NB4 (cell line): ENCODE results near the gene TIAL1.
A peak's percentile ranks its signal among the peaks of the same experiment; 100 is the strongest.

ENCODE experiments used
- DNase-seq: peaks from one replicate; pipeline ENCODE4 v3.0.0; 2010; ENCODE audit warnings: low read depth
- H3K4me3 ChIP-seq: one replicate; pipeline ENCODE4 v1.5.1; 2011; ENCODE audit warnings: mild to moderate bottlenecking, low read depth, low read length, moderate library complexity
- CTCF ChIP-seq: IDR thresholded peaks from one replicate; pipeline ENCODE4 v1.5.1; 2012; ENCODE audit warnings: low read depth, low read length
- MYC ChIP-seq: IDR thresholded peaks from 2 replicates; pipeline ENCODE4 v1.6.1; 2011; ENCODE audit warnings: low read depth, low read length
- POLR2A ChIP-seq: IDR thresholded peaks from 2 replicates; pipeline ENCODE4 v1.6.1; 2011; ENCODE audit warnings: mild to moderate bottlenecking; ENCODE audit not compliant: insufficient read length; ENCODE audit errors: extremely low read depth
- TF ChIP-seq, protein P1 (sequence below): IDR thresholded peaks from 2 replicates; pipeline ENCODE4 v1.6.1; 2011; ENCODE audit warnings: low read depth, low read length

TIAL1 gene

DNA sequence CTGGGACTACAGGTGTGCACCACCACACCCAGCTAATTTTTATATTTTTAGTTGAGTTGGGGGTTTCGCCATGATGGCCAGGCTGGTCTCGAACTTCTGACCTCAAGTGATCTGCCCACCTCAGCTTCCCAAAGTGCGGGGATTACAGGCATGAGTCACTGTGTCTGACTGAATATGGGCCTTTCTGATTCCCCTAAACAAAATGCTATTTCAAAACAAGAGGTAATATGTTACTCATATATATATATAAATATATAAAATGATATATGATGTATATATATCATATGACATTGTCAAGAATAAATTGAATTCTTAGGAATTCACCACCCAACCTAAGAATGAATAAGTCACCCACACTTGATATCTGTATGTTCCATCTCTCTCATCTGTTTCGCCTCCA lies 12.8 kb upstream of the TIAL1 start:
- TF ChIP-seq, protein P1, sequence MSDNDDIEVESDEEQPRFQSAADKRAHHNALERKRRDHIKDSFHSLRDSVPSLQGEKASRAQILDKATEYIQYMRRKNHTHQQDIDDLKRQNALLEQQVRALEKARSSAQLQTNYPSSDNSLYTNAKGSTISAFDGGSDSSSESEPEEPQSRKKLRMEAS, result no peak
- TF ChIP-seq POLR2A (no peak), CTCF (no peak), MYC (no peak)
- no peak for DNase-seq
- no peak overlapping the region for H3K4me3 ChIP-seq

DNA sequence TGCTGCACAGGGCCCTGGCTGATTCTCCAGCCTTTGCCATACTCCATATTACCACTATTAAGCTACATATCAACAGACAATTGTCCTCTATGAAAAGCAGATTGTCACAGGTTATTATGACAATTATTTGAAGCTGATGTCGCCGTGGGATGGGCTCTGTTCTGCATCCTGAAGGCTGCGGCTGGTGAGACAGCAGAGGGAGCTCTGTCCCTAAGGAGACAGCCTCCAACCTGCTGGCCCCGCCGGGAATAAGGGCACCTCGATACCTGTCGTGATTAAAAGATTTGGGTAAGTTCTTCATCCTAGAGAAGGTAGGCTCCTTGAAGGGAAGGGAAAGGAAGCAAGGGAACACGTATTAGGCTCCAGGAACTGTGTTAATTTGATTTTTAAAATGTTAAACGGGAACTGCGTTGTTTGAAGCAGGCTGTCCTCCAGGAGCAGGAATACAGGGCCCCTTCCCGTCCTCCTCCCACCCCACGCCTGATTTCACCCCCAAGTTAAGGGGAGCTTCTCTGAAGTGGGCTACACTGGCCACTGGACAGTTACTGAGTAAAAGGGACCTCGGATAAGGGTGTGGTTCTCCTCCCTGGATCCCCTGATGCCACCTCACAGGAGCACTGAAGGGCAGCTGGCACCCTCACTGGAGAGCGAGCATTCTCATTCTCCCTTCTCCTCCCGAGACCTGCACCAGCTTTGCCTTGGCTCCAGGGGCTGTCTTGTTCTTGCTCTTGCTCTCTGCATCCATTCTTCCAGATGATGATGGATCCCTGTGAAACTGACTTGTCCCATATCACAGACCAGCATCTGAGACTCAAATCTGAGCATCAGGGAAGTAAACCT lies 11.8 kb upstream of the TIAL1 start:
- no peak for TF ChIP-seq POLR2A
- TF ChIP-seq CTCF, result peak; percentile 61
- TF ChIP-seq, protein P1, result no peak
- DNase-seq, result peak; percentile 50
- no peak overlapping the region for H3K4me3 ChIP-seq

DNA sequence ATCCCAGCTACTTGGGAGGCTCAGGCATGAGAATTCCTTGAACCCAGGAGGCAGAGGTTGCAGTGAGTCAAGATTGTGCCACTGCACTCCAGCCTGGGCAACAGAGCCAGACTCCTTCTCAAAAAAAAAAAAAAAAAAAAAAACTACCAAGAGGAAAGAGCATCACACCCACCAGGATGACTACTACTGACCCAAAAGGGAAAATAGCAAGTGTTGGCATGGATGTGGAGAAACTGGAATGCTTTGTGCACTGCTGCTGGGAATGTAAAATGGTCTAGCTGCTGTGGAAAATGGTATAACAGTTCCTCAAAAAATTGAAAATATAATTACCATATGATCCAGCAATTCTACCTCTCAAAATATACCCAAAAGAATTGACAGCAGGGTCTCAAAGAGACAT lies 7.7 kb upstream of the TIAL1 start:
- no peak for DNase-seq
- TF ChIP-seq CTCF, result no peak
- no peak for TF ChIP-seq MYC
- TF ChIP-seq POLR2A, result no peak
- TF ChIP-seq, protein P1, result no peak
- H3K4me3 ChIP-seq, result no peak overlapping the region

DNA sequence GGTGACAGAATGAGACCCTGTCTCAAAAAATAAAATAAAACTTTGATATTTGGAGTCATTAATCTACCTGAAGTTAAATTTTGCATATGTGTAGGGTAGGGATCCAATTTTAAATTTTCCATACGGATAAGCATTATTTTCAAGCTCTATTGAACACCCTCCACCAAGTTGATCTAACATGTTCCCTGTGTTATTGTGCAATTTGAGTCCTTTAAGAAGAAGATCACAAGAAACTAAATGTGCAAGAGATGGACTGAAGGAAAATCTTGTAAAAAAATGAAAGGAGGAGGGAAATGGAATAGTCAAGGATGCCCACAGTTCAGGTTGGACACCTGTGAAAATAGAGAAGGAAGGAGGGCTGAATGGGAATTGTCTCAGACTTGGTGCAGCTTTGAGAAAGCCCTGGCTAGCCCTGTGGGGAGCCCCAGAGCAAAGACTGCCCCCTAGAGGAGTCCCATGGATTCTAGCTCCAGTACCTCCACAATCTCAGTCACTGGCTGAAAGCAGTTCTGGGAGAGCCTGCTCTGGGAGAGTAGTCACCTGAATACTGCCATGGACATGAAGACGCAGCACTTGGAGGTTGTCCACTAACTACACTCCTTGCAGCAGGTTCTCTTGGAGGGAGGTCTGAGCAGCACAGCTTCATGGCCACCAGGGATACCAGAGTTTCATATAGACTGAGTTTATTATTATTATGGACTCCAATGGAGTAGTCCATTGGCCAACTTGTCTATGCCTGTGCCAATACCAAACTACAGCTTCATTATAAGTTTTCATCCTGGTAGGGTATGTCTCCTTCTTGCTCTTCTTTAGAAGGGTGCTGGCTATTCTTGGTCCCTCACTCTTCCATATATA lies 5.7 kb upstream of the TIAL1 start:
- DNase-seq, result peak; percentile 64
- H3K4me3 ChIP-seq, result no peak overlapping the region
- TF ChIP-seq CTCF (peak; percentile 94), POLR2A (no peak)

- TF ChIP-seq MYC (no peak), CTCF (no peak), POLR2A (no peak)
- TF ChIP-seq, protein P1, result no peak
- DNase-seq, result no peak
- H3K4me3 ChIP-seq, result peak overlapping the region; percentile 80
These were observed 1.6 kb upstream of the TIAL1 start for GRCh38 chr10:119598397-119598796.
